NCI-H510A treated with DMSO at 0.1 percent for 48 hours (cell line): ENCODE data around the gene CBLB.

Source experiments
- DNase-seq: peaks from one replicate; lab custom pipeline; 2025; lab: John Stamatoyannopoulos, UW

CBLB gene

GRCh38 chr3:105616374-105617121 lies 252.3 kb downstream of the CBLB start:
- no peak for DNase-seq

GRCh38 chr3:105615814-105616213 lies 253.0 kb downstream of the CBLB start:
- no peak for DNase-seq

GRCh38 chr3:105614288-105615030 lies 254.4 kb downstream of the CBLB start:
- no peak for DNase-seq

- DNase-seq = no peak
Measured at GRCh38 chr3:105613120-105613519, 255.7 kb downstream of the CBLB start.

GRCh38 chr3:105611304-105612192 lies 257.3 kb downstream of the CBLB start:
- DNase-seq = peak; percentile 38

- DNase-seq = peak; percentile 15
Measured at GRCh38 chr3:105610473-105610872, 258.3 kb downstream of the CBLB start.

GRCh38 chr3:105608623-105609022 lies 260.2 kb downstream of the CBLB start:
- no peak for DNase-seq

- no peak for DNase-seq
Measured at GRCh38 chr3:105606016-105606415, 262.8 kb downstream of the CBLB start.
